SK-N-SH treated with all-trans-retinoic acid at 6 μM for 48 hours (cell line): Measurements from ENCODE around the gene ARHGEF40.
A peak's percentile ranks its signal among the peaks of the same experiment; 100 is the strongest.

Source experiments
- ATAC-seq: fragments of 200-7000 bp; cut with Tn5 transposase; 3 replicates; pipeline ENCODE4 v1.9.1; 2020; ENCODE audit warnings: mild to moderate bottlenecking, moderate library complexity
- ARNTL ChIP-seq: fragments of 450-650 bp; formaldehyde crosslinking; IDR thresholded peaks from 2 replicates; pipeline ENCODE4 v1.5.0; 2020; ENCODE audit warnings: low read depth, mild to moderate bottlenecking, moderate library complexity, borderline replicate concordance
- CSDC2 ChIP-seq: fragments of 250-450 bp; sonication (Bioruptor Pico); IDR thresholded peaks from 2 replicates; pipeline ENCODE4 v1.5.0; 2020; ENCODE audit warnings: mild to moderate bottlenecking, moderate library complexity
- ESRRG ChIP-seq: fragments of 250-450 bp; sonication (Bioruptor Pico); IDR thresholded peaks from 2 replicates; pipeline ENCODE4 v1.6.1; 2021; ENCODE audit warnings: mild to moderate bottlenecking
- GLIS3 ChIP-seq: fragments of 250-450 bp; sonication (Bioruptor Pico); IDR thresholded peaks from 2 replicates; pipeline ENCODE4 v1.5.0; 2020; ENCODE audit warnings: mild to moderate bottlenecking, moderate library complexity
- ISL1 ChIP-seq: fragments of 250-450 bp; sonication (Bioruptor Pico); IDR thresholded peaks from 2 replicates; pipeline ENCODE4 v2.1.2; 2022; ENCODE audit warnings: mild to moderate bottlenecking, moderate library complexity
- PPARA ChIP-seq: fragments of 250-450 bp; sonication (Bioruptor Pico); IDR thresholded peaks from 2 replicates; pipeline ENCODE4 v1.5.0; 2020; ENCODE audit warnings: mild to moderate bottlenecking, borderline replicate concordance
- RARB ChIP-seq: fragments of 250-450 bp; sonication (Bioruptor Pico); IDR thresholded peaks from 2 replicates; pipeline ENCODE4 v1.8.0; 2021; ENCODE audit warnings: mild to moderate bottlenecking, moderate library complexity
- SNAI2 ChIP-seq: fragments of 250-450 bp; sonication (Bioruptor Pico); IDR thresholded peaks from 2 replicates; pipeline ENCODE4 v1.5.0; 2020; ENCODE audit warnings: mild to moderate bottlenecking, moderate library complexity
- TCF4 ChIP-seq: fragments of 250-450 bp; sonication (Bioruptor Pico); IDR thresholded peaks from 2 replicates; pipeline ENCODE4 v1.8.0; 2021; ENCODE audit warnings: mild to moderate bottlenecking, moderate library complexity, borderline replicate concordance
- TOX ChIP-seq: fragments of 250-450 bp; sonication (Bioruptor Pico); IDR thresholded peaks from 2 replicates; pipeline ENCODE4 v1.8.0; 2021; ENCODE audit warnings: mild to moderate bottlenecking, moderate library complexity, borderline replicate concordance
- ZC3H10 ChIP-seq: fragments of 250-450 bp; sonication (Bioruptor Pico); IDR thresholded peaks from 2 replicates; pipeline ENCODE4 v1.5.1; 2021; ENCODE audit warnings: mild to moderate bottlenecking, moderate library complexity
- ZFP30 ChIP-seq: fragments of 450-650 bp; formaldehyde crosslinking; IDR thresholded peaks from 2 replicates; pipeline ENCODE4 v1.5.0; 2022; ENCODE audit warnings: mild to moderate bottlenecking, moderate library complexity
- ZNF565 ChIP-seq: fragments of 450-650 bp; formaldehyde crosslinking; conservative IDR thresholded peaks from 2 replicates; pipeline ENCODE4 v1.5.0; 2020; ENCODE audit warnings: low read depth, mild to moderate bottlenecking, moderate library complexity
- ZNF70 ChIP-seq: fragments of 450-650 bp; formaldehyde crosslinking; IDR thresholded peaks from 2 replicates; pipeline ENCODE4 v1.5.0; 2020; ENCODE audit warnings: mild to moderate bottlenecking, moderate library complexity
- ZNF8 ChIP-seq: fragments of 450-650 bp; formaldehyde crosslinking; IDR thresholded peaks from 2 replicates; pipeline ENCODE4 v1.5.0; 2020; ENCODE audit warnings: mild to moderate bottlenecking, moderate library complexity
- TF ChIP-seq, protein P1 (sequence below): fragments of 250-450 bp; sonication (Bioruptor Pico); IDR thresholded peaks from 2 replicates; pipeline ENCODE4 v1.5.1; 2021; ENCODE audit warnings: mild to moderate bottlenecking, moderate library complexity
- TF ChIP-seq, protein P2 (sequence below): fragments of 250-450 bp; sonication (Bioruptor Pico); IDR thresholded peaks from 2 replicates; pipeline ENCODE4 v1.8.0; 2021; ENCODE audit warnings: low read depth, mild to moderate bottlenecking, moderate library complexity, borderline replicate concordance
- TF ChIP-seq, protein P3 (sequence below): fragments of 250-450 bp; sonication (Bioruptor Pico); IDR thresholded peaks from 2 replicates; pipeline ENCODE4 v1.8.0; 2020; ENCODE audit warnings: mild to moderate bottlenecking, moderate library complexity, borderline replicate concordance
- TF ChIP-seq, protein P4 (sequence below): fragments of 250-450 bp; sonication (Bioruptor Pico); IDR thresholded peaks from 2 replicates; pipeline ENCODE4 v1.5.0; 2020; ENCODE audit warnings: mild to moderate bottlenecking, moderate library complexity
- TF ChIP-seq, protein P5 (sequence below): fragments of 250-450 bp; sonication (Bioruptor Pico); IDR thresholded peaks from 2 replicates; pipeline ENCODE4 v1.5.1; 2020; ENCODE audit warnings: low read depth, mild to moderate bottlenecking, moderate library complexity

The ARHGEF40 gene

DNA sequence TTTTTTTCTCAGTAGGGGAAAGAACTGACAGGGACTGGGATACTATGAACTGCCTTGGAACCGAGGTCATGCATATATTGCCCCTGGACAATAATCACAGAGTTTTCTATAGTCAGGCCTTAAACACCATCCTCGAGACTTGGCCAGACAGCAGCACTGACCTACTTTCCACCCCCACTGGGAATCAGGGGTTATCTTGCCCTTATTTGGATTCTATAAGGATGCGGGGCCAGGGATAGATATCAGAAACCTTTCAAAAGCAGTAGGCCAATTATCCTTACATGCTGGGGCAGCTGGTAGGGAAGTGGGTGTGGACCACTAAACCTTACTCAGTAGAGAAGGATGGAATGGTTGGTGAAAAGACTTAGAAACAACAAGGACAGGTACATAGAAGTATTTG, 26.3 kb downstream of the ARHGEF40 start:
- TF ChIP-seq, protein P1, sequence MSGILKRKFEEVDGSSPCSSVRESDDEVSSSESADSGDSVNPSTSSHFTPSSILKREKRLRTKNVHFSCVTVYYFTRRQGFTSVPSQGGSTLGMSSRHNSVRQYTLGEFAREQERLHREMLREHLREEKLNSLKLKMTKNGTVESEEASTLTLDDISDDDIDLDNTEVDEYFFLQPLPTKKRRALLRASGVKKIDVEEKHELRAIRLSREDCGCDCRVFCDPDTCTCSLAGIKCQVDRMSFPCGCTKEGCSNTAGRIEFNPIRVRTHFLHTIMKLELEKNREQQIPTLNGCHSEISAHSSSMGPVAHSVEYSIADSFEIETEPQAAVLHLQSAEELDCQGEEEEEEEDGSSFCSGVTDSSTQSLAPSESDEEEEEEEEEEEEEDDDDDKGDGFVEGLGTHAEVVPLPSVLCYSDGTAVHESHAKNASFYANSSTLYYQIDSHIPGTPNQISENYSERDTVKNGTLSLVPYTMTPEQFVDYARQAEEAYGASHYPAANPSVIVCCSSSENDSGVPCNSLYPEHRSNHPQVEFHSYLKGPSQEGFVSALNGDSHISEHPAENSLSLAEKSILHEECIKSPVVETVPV (CRISPR knock-in tag): no peak
- TF ChIP-seq GLIS3 (no peak), ZNF8 (CRISPR knock-in tag) (no peak), ZC3H10 (CRISPR knock-in tag) (no peak), TCF4 (CRISPR knock-in tag) (no peak), ZFP30 (CRISPR knock-in tag) (no peak), ISL1 (CRISPR knock-in tag) (no peak), ESRRG (no peak), CSDC2 (CRISPR knock-in tag) (no peak), RARB (CRISPR knock-in tag) (no peak), SNAI2 (no peak), ZNF565 (CRISPR knock-in tag) (no peak), ZNF70 (CRISPR knock-in tag) (no peak), PPARA (CRISPR knock-in tag) (no peak), TOX (CRISPR knock-in tag) (no peak), ARNTL (CRISPR knock-in tag) (no peak)
- TF ChIP-seq, protein P2, sequence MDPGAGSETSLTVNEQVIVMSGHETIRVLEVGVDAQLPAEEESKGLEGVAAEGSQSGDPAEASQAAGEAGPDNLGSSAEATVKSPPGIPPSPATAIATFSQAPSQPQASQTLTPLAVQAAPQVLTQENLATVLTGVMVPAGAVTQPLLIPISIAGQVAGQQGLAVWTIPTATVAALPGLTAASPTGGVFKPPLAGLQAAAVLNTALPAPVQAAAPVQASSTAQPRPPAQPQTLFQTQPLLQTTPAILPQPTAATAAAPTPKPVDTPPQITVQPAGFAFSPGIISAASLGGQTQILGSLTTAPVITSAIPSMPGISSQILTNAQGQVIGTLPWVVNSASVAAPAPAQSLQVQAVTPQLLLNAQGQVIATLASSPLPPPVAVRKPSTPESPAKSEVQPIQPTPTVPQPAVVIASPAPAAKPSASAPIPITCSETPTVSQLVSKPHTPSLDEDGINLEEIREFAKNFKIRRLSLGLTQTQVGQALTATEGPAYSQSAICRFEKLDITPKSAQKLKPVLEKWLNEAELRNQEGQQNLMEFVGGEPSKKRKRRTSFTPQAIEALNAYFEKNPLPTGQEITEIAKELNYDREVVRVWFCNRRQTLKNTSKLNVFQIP: no peak
- TF ChIP-seq, protein P3, sequence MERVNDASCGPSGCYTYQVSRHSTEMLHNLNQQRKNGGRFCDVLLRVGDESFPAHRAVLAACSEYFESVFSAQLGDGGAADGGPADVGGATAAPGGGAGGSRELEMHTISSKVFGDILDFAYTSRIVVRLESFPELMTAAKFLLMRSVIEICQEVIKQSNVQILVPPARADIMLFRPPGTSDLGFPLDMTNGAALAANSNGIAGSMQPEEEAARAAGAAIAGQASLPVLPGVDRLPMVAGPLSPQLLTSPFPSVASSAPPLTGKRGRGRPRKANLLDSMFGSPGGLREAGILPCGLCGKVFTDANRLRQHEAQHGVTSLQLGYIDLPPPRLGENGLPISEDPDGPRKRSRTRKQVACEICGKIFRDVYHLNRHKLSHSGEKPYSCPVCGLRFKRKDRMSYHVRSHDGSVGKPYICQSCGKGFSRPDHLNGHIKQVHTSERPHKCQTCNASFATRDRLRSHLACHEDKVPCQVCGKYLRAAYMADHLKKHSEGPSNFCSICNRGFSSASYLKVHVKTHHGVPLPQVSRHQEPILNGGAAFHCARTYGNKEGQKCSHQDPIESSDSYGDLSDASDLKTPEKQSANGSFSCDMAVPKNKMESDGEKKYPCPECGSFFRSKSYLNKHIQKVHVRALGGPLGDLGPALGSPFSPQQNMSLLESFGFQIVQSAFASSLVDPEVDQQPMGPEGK (CRISPR knock-in tag): no peak
- TF ChIP-seq, protein P4, sequence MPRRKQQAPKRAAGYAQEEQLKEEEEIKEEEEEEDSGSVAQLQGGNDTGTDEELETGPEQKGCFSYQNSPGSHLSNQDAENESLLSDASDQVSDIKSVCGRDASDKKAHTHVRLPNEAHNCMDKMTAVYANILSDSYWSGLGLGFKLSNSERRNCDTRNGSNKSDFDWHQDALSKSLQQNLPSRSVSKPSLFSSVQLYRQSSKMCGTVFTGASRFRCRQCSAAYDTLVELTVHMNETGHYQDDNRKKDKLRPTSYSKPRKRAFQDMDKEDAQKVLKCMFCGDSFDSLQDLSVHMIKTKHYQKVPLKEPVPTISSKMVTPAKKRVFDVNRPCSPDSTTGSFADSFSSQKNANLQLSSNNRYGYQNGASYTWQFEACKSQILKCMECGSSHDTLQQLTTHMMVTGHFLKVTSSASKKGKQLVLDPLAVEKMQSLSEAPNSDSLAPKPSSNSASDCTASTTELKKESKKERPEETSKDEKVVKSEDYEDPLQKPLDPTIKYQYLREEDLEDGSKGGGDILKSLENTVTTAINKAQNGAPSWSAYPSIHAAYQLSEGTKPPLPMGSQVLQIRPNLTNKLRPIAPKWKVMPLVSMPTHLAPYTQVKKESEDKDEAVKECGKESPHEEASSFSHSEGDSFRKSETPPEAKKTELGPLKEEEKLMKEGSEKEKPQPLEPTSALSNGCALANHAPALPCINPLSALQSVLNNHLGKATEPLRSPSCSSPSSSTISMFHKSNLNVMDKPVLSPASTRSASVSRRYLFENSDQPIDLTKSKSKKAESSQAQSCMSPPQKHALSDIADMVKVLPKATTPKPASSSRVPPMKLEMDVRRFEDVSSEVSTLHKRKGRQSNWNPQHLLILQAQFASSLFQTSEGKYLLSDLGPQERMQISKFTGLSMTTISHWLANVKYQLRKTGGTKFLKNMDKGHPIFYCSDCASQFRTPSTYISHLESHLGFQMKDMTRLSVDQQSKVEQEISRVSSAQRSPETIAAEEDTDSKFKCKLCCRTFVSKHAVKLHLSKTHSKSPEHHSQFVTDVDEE (CRISPR knock-in tag): no peak
- TF ChIP-seq, protein P5, sequence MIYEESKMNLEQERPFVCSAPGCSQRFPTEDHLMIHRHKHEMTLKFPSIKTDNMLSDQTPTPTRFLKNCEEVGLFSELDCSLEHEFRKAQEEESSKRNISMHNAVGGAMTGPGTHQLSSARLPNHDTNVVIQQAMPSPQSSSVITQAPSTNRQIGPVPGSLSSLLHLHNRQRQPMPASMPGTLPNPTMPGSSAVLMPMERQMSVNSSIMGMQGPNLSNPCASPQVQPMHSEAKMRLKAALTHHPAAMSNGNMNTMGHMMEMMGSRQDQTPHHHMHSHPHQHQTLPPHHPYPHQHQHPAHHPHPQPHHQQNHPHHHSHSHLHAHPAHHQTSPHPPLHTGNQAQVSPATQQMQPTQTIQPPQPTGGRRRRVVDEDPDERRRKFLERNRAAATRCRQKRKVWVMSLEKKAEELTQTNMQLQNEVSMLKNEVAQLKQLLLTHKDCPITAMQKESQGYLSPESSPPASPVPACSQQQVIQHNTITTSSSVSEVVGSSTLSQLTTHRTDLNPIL (CRISPR knock-in tag): no peak

DNA sequence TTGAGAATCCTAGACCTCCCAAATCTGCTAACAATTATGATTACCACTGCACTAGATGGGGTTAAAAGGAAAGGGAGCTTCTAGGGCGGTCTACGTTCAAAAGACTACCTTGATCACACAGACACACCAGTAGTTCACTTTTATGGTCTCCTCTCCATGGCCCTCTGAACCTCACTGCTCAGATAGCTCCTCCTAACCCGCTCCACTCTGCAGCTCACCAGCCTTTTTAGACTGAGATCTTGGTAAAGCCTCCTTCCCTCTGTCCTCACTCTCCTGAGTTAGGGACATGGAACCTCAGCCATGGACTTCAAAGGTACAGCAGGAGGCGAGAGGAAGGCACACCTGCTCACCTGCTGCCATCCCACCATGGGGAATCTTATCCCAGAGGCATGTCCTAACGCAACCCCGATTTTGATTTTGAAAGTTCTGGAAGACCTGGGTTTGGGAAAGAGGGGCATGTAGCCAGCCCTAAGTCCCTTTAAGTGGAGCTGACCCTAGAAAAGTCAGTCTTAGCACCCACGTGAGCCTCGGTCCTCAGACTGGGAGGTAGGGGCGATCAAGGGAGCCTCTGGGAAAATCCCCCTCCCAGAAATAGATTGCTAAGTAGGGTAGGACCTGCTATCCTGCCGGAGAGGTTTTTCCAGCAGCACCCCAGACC, 27.0 kb downstream of the ARHGEF40 start:
- TF ChIP-seq ZC3H10 (CRISPR knock-in tag) (no peak), PPARA (CRISPR knock-in tag) (no peak), TOX (CRISPR knock-in tag) (no peak), GLIS3 (no peak)
- peak; percentile 1; the same call in 1 of the 3 replicates for ATAC-seq

More for the DNA sequence above, 26.3 kb downstream of the ARHGEF40 start:
- no peak for ATAC-seq

DNA sequence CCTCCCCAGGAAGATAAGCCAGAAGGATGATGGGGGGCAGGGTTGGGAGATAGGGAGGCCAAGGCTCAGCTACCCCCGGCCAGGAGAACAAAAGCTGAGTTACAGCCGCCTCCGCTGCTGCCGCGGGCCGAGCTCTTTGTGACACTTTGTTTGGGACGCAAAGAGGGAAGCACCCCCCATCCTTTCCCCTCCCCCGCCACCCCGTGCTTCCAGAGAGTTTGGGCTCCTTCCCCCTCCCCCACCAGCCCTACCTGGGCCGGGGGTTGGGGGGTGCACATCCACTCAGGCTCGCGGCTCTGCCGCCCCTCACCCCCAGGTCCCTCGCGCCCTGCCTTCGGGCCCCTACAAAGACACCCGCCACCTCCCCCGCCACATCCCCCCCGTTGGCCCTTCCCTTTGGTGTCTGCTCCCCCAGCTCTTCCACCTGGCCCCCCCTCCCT, 27.6 kb downstream of the ARHGEF40 start:
- ATAC-seq: no peak

More for the DNA sequence above, 27.6 kb downstream of the ARHGEF40 start:
- TF ChIP-seq CSDC2 (CRISPR knock-in tag) (no peak), ZNF565 (CRISPR knock-in tag) (no peak), ARNTL (CRISPR knock-in tag) (no peak), ZNF8 (CRISPR knock-in tag) (no peak)
